SU-DHL-6 (cell line): ENCODE measurements around the gene CYP1A1.
A peak's percentile ranks its signal among the peaks of the same experiment; 100 is the strongest.

ENCODE experiments used
- H2AFZ ChIP-seq: fragments of 200-600 bp; sonication (generic); 2 replicates; pipeline ENCODE4 v1.6.1; 2014; ENCODE audit warnings: low read depth, mild to moderate bottlenecking, moderate library complexity, mixed read lengths, antibody characterized with exemption, low read length; ENCODE audit not compliant: severe bottlenecking
- H3F3A ChIP-seq: fragments of 200-600 bp; shearing (Covaris generic); 2 replicates; pipeline ENCODE4 v1.6.0; 2016; ENCODE audit warnings: antibody characterized with exemption, mild to moderate bottlenecking; ENCODE audit not compliant: insufficient read depth
- H3K27ac ChIP-seq: fragments of 200-600 bp; sonication (generic); 2 replicates; pipeline ENCODE4 v1.5.1; 2016; ENCODE audit warnings: low read depth, mild to moderate bottlenecking, low read length, moderate library complexity, mixed read lengths
- H3K27me3 ChIP-seq: fragments of 200-600 bp; sonication (generic), shearing (Covaris generic); 2 replicates; pipeline ENCODE4 v1.6.0; 2014; ENCODE audit warnings: mild to moderate bottlenecking, low read length
- H3K36me3 ChIP-seq: fragments of 200-600 bp; sonication (generic); 2 replicates; pipeline ENCODE4 v1.6.1; 2014; ENCODE audit warnings: mild to moderate bottlenecking, low read length, mixed read lengths
- H3K4me2 ChIP-seq: fragments of 300-600, 200-600 bp; shearing (Covaris generic), sonication (generic); 2 replicates; pipeline ENCODE4 v1.6.0; 2014; ENCODE audit warnings: low read length, low read depth, mild to moderate bottlenecking; ENCODE audit not compliant: poor library complexity, severe bottlenecking
- H3K4me3 ChIP-seq: fragments of 200-600 bp; sonication (generic); 2 replicates; pipeline ENCODE4 v1.5.1; 2014; ENCODE audit warnings: antibody characterized with exemption, low read length, mild to moderate bottlenecking, mixed read lengths; ENCODE audit not compliant: insufficient read depth, poor library complexity, severe bottlenecking
- H3K79me2 ChIP-seq: fragments of 200-600 bp; sonication (generic); 2 replicates; pipeline ENCODE4 v1.6.1; 2014; ENCODE audit warnings: mild to moderate bottlenecking, low read length, moderate library complexity; ENCODE audit not compliant: insufficient read depth
- H3K9ac ChIP-seq: fragments of 200-600 bp; sonication (generic); 2 replicates; pipeline ENCODE4 v1.7.0; 2014; ENCODE audit warnings: mild to moderate bottlenecking, low read length
- H3K9me2 ChIP-seq: fragments of 200-600 bp; sonication (generic); replicated peaks from 2 replicates; pipeline ENCODE4 v1.6.1; 2014; ENCODE audit warnings: low read length; ENCODE audit not compliant: insufficient read depth
- H3K9me3 ChIP-seq: fragments of 200-600 bp; sonication (generic); 2 replicates; pipeline ENCODE4 v1.6.1; 2014; ENCODE audit warnings: low read length, mixed read lengths; ENCODE audit not compliant: insufficient read depth
- H4K20me1 ChIP-seq: fragments of 200-600 bp; sonication (generic); 2 replicates; pipeline ENCODE4 v1.6.1; 2014; ENCODE audit warnings: low read depth, mild to moderate bottlenecking, antibody characterized with exemption, low read length, moderate library complexity, mixed read lengths
- CTCF ChIP-seq: fragments of 200-600 bp; sonication (generic); IDR thresholded peaks from one replicate; pipeline ENCODE4 v1.5.1; 2017; ENCODE audit warnings: antibody characterized with exemption, mild to moderate bottlenecking, low read length, moderate library complexity; ENCODE audit not compliant: insufficient read depth, poor library complexity, severe bottlenecking
- EZH2phosphoT487 ChIP-seq: fragments of 200-600 bp; sonication (generic), shearing (Covaris generic); conservative IDR thresholded peaks from 2 replicates; pipeline ENCODE4 v1.6.1; 2018; ENCODE audit warnings: mild to moderate bottlenecking, antibody characterized with exemption, low read length, moderate library complexity, mixed read lengths

The CYP1A1 gene

GRCh38 chr15:74770211-74770903 lies 45.0 kb upstream of the CYP1A1 start:
- TF ChIP-seq CTCF (no peak), EZH2phosphoT487 (no peak)
- H4K20me1 ChIP-seq = no peaks in the 10 kb centered on the region
- peak overlapping the region; percentile 31; the same call in 1 of the 2 replicates for H3K9ac ChIP-seq
- no peaks in the 10 kb centered on the region for H3K9me2 ChIP-seq
- no peak overlapping the region for H3K4me3 ChIP-seq
- H3K27ac ChIP-seq = no peak overlapping the region
- no peaks in the 10 kb centered on the region for H3K9me3 ChIP-seq
- peaks cover 9% of the 10 kb centered on the region; the same call in 1 of the 2 replicates for H3K79me2 ChIP-seq
- peaks cover 8% of the 10 kb centered on the region; the same call in 1 of the 2 replicates for H3F3A ChIP-seq
- no peaks in the 10 kb centered on the region for H3K36me3 ChIP-seq
- H3K4me2 ChIP-seq = no peak overlapping the region
- no peaks in the 10 kb centered on the region for H3K27me3 ChIP-seq
- no peak overlapping the region for H2AFZ ChIP-seq

- H3K9ac ChIP-seq = no peak overlapping the region
- H3K27ac ChIP-seq = no peak overlapping the region
- peaks cover 6% of the 10 kb centered on the region; the same call in 1 of the 2 replicates for H3K79me2 ChIP-seq
- H3K9me2 ChIP-seq = no peaks in the 10 kb centered on the region
- peaks cover 8% of the 10 kb centered on the region; the same call in 1 of the 2 replicates for H3F3A ChIP-seq
- TF ChIP-seq CTCF = no peak
- no peak for TF ChIP-seq EZH2phosphoT487
- H4K20me1 ChIP-seq = no peaks in the 10 kb centered on the region
- no peaks in the 10 kb centered on the region for H3K9me3 ChIP-seq
- no peak overlapping the region for H3K4me3 ChIP-seq
- no peaks in the 10 kb centered on the region for H3K36me3 ChIP-seq
- no peaks in the 10 kb centered on the region for H3K27me3 ChIP-seq
- H2AFZ ChIP-seq = no peak overlapping the region
- H3K4me2 ChIP-seq = no peak overlapping the region
Measured at GRCh38 chr15:74769463-74770025, 44.2 kb upstream of the CYP1A1 start.

- no peak overlapping the region for H3K27ac ChIP-seq
- H3K4me2 ChIP-seq = no peak overlapping the region
- H3K27me3 ChIP-seq = no peaks in the 10 kb centered on the region
- no peaks in the 10 kb centered on the region for H3K79me2 ChIP-seq
- peaks cover 4% of the 10 kb centered on the region; the same call in 1 of the 2 replicates for H3F3A ChIP-seq
- H3K9me3 ChIP-seq = no peaks in the 10 kb centered on the region
- H3K9me2 ChIP-seq = no peaks in the 10 kb centered on the region
- TF ChIP-seq CTCF (peak; percentile 89), EZH2phosphoT487 (no peak)
- H4K20me1 ChIP-seq = no peaks in the 10 kb centered on the region
- no peak overlapping the region for H3K9ac ChIP-seq
- H3K4me3 ChIP-seq = no peak overlapping the region
- H2AFZ ChIP-seq = no peak overlapping the region
- H3K36me3 ChIP-seq = no peaks in the 10 kb centered on the region
Measured at GRCh38 chr15:74768771-74769342, 43.5 kb upstream of the CYP1A1 start.
